Endothelial cell (in vitro differentiated cells): ENCODE results near the gene LRCH1. TPM values are rescaled to one million over a fixed set of nuclear protein-coding genes. Genes with fewer than 3 reads are reported as not detected.

Experiments used
- DNase-seq: peaks from one replicate; pipeline ENCODE4 v3.0.0; 2021; ENCODE audit warnings: low spot score
- H3K27ac Mint-ChIP-seq: one replicate; pipeline ENCODE4 v1.8.0; 2021; ENCODE audit warnings: mixed read lengths, inconsistent platforms; ENCODE audit not compliant: unreplicated experiment
- H3K27me3 Mint-ChIP-seq: one replicate; pipeline ENCODE4 v1.8.0; 2021; ENCODE audit warnings: mild to moderate bottlenecking, moderate library complexity, mixed read lengths, inconsistent platforms; ENCODE audit not compliant: unreplicated experiment
- H3K36me3 Mint-ChIP-seq: one replicate; pipeline ENCODE4 v1.8.0; 2021; ENCODE audit warnings: mild to moderate bottlenecking, low read depth, mixed read lengths, inconsistent platforms; ENCODE audit not compliant: unreplicated experiment
- H3K4me1 Mint-ChIP-seq: one replicate; pipeline ENCODE4 v1.8.0; 2021; ENCODE audit warnings: mild to moderate bottlenecking, mixed read lengths, inconsistent platforms; ENCODE audit not compliant: unreplicated experiment
- H3K4me3 Mint-ChIP-seq: one replicate; pipeline ENCODE4 v1.8.0; 2021; ENCODE audit warnings: mild to moderate bottlenecking, mixed read lengths, inconsistent platforms; ENCODE audit not compliant: unreplicated experiment
- H3K9me3 Mint-ChIP-seq: one replicate; pipeline ENCODE4 v1.8.0; 2021; ENCODE audit warnings: mixed read lengths, inconsistent platforms; ENCODE audit not compliant: unreplicated experiment
- total RNA-seq: library from RNA; stranded (reverse); fragmentation: NEBNext Ultra II Directional; extraction: Animal tissue kit (Norgen Biotek cat#: 25700); gene quantifications from one replicate; pipeline ENCODE4 v1.2.1, GENCODE V29; 2021; ENCODE audit not compliant: unreplicated experiment
- TF ChIP-seq, protein P1 (sequence below): fragments of 200-600 bp; sonication (generic); IDR thresholded peaks from one replicate; pipeline ENCODE4 v1.5.0; 2021; ENCODE audit warnings: antibody characterized with exemption; ENCODE audit not compliant: unreplicated experiment

The LRCH1 gene
- total RNA-seq, 1 donor from 2014 or later = 45.6 TPM

DNA sequence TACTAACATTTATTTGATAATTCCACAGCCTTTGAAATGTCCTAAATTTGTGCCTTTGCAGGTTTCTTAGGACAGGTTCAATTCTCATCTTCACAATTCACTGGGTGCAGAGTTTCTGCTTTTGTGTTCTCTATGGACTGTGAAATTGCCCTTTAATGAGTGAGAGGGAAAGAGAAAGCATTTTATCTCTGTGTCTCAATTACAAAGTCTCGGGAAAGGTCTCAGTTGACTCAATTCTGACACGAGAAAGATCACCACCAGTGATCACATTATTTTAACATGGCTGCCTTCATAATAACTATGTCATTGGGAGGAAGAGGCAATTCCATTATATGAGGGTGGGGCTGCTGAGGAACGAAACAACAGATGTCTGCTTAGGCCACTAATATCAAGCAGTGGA is 26.2 kb upstream of the LRCH1 start:
- TF ChIP-seq, protein P1, sequence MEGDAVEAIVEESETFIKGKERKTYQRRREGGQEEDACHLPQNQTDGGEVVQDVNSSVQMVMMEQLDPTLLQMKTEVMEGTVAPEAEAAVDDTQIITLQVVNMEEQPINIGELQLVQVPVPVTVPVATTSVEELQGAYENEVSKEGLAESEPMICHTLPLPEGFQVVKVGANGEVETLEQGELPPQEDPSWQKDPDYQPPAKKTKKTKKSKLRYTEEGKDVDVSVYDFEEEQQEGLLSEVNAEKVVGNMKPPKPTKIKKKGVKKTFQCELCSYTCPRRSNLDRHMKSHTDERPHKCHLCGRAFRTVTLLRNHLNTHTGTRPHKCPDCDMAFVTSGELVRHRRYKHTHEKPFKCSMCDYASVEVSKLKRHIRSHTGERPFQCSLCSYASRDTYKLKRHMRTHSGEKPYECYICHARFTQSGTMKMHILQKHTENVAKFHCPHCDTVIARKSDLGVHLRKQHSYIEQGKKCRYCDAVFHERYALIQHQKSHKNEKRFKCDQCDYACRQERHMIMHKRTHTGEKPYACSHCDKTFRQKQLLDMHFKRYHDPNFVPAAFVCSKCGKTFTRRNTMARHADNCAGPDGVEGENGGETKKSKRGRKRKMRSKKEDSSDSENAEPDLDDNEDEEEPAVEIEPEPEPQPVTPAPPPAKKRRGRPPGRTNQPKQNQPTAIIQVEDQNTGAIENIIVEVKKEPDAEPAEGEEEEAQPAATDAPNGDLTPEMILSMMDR = no peak
- no peaks in the 10 kb centered on the region for H3K36me3 Mint-ChIP-seq
- H3K9me3 Mint-ChIP-seq = no peaks in the 10 kb centered on the region
- H3K4me1 Mint-ChIP-seq = peaks cover 36% of the 10 kb centered on the region
- no peaks in the 10 kb centered on the region for H3K27me3 Mint-ChIP-seq
- H3K27ac Mint-ChIP-seq = no peak overlapping the region
- no peak overlapping the region for H3K4me3 Mint-ChIP-seq
- no peak for DNase-seq

DNA sequence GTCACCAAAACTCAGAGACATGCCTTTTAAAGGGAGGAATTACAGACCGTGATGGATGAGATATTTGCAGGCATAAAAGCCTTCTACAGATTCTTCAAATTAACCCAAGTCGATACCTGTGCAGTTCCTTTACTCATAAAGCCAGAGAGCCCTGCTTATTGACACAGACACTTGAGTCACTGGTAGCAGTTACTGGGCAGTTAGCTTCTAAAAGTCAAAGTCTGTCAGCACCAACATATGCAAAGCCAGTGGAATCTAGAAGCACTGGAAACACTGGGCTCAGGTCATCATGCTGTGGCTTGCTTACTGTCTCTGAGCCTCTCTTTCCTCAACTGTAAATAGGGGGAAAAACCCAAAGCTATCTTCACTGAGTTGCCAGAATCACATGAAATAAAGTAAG is 25.7 kb upstream of the LRCH1 start:
- Mint-ChIP-seq H3K27ac (no peak overlapping the region), H3K9me3 (no peaks in the 10 kb centered on the region), H3K4me3 (no peak overlapping the region), H3K4me1 (peaks cover 36% of the 10 kb centered on the region), H3K27me3 (no peaks in the 10 kb centered on the region), H3K36me3 (no peaks in the 10 kb centered on the region)
- TF ChIP-seq, protein P1 = no peak
- DNase-seq = no peak

DNA sequence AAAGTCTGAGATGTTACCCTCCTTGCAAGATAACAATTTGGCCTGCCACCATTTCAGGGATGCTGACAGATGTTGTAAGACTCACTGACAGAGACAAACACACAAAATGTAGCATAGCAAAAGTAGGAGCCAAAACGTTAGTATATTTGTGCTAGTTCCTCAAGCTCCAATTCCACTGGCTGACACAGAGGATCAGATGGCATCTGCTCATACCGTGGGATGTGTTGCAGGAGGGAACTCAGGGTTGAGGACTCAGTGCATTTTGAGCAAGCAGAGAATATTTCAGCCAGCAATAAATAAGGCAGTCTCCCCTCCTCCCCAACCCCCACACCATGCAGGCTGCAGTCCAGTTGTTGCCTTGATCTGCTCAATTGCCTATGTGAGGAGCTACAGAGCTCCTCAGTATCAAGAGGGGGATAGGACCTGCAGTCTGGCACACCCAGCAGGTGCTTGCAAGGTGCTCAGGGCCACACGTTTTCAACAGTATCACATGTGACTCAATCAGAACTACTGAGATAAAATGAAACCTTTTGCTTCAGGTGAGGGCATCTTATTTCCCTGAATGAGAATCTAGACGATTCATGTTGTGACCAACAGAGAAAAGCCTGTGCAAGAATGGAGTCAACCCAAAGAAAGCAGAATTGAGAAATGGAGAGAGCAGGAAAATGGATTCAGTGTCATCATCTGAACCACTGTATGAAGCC is 23.6 kb upstream of the LRCH1 start:
- no peak for DNase-seq
- Mint-ChIP-seq H3K9me3 (no peaks in the 10 kb centered on the region), H3K4me1 (peaks cover 20% of the 10 kb centered on the region), H3K4me3 (no peak overlapping the region), H3K36me3 (no peaks in the 10 kb centered on the region), H3K27me3 (no peaks in the 10 kb centered on the region), H3K27ac (no peak overlapping the region)
- TF ChIP-seq, protein P1 = no peak

DNA sequence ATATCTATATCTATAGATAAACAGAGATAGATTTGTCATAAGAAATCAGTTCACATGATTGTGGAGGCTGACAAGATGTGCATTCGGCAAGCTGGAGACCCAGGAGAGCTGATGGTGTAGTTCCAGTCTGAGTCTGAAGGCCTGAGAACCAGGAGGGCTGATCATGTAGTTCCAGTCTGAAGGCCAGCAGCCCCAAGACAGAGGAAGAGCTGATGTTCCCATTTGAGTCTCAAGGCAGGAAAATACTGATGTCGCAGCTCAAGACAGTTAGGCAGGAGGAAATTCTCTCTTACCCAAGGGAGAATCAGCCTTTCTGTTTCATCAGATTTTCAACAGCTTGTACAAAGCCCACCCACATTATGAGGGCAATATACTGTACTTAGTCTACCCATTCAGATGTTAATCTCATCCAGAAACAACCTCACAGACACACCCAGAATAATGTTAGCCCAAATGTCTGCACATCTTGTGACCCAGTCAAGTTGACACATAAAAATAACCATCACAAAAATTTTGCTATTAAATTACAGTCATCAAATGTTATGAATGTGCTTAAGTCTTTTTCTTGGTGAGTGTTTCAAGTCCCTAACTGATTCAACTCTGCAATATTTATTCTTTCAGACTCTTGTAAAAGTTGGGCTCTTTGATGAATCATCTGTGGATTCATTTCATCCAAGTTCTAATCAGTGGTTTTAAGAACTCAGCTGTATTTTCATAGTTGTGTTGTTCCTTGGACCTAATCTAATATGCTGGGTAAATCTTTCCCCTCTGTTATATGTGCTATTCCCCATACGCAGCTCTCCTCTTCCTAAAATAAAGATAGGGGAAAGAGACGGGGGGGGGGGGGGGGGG is 22.7 kb upstream of the LRCH1 start:
- TF ChIP-seq, protein P1 = no peak
- peaks cover 20% of the 10 kb centered on the region for H3K4me1 Mint-ChIP-seq
- H3K36me3 Mint-ChIP-seq = no peaks in the 10 kb centered on the region
- no peak overlapping the region for H3K27ac Mint-ChIP-seq
- DNase-seq = no peak
- H3K9me3 Mint-ChIP-seq = no peaks in the 10 kb centered on the region
- no peaks in the 10 kb centered on the region for H3K27me3 Mint-ChIP-seq
- H3K4me3 Mint-ChIP-seq = no peak overlapping the region

DNA sequence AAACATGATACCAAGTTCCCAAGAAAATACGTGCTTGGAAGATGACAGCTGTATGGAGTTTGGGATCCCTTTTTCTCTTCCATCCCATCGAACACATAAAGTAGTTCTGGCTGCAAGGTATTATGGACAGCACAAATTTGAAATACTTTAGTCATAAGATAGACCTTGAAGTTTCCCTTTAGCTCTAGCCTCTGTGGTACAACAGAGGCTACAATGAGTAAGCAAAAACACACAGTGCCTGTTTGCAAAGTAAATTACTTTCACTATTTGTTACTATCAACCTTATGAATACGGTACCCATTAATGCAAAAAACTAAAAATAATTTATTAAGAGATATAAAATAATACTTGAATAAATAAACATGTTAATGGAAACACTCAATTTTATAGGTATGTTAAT is 21.0 kb upstream of the LRCH1 start:
- TF ChIP-seq, protein P1 = no peak
- Mint-ChIP-seq H3K9me3 (no peaks in the 10 kb centered on the region), H3K4me1 (peaks cover 11% of the 10 kb centered on the region), H3K27ac (no peak overlapping the region), H3K36me3 (no peaks in the 10 kb centered on the region), H3K27me3 (no peaks in the 10 kb centered on the region), H3K4me3 (no peak overlapping the region)
- no peak for DNase-seq
